ENCODE data around the gene C11orf68. TPM values are rescaled to one million over a fixed set of nuclear protein-coding genes. Genes with fewer than 3 reads are reported as not detected.

Gene C11orf68
- total and polyA plus RNA-seq, 2 experiments from 2014 or later, result 16.8 to 23.2 TPM

DNA sequence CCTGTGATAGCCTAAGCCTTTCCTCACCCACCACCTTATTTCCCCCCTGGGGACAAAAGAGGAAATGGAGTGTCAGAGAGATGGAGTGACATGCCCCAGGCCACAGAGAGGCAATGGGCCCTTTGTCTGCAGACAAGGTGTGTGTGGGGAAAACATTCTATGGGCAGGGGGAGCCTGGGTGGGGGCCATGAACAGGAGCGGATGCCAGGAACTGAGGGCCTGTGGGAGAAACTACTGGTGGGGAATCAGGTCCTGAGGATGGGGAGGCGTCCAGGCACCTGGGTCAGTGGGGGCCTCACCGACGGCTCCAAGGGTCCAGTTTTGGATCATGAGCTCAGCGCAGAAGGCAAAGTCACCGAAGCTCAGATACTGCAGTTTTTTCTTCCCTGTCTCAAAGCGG is 33.6 kb downstream of the C11orf68 start:
- peaks cover 14% of the 10 kb centered on the region; the same call in 1 of the 2 replicates for H3K36me3 ChIP-seq (ENCODE audit: insufficient read depth)

DNA sequence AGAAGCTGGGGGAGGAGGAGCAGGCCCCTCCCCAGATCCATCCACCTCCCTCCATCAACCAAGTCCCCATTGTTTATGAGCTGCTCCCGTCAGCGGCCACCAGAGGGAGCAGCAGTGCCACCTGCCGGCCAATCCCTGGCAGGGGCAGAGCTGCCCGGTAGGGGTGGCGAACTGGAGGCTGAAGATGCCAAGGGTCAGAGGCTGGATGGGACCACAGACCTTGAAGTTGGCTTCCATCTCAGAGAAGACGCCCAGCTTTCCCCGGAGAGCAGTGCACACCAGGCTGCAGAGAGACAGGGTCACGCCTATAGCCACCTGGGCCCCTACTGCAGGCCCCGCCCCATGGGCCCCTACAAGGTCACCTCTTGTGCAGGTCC is 34.2 kb downstream of the C11orf68 start:
- peak; percentile 39 for ATAC-seq
- Histone ChIP-seq H4K20me1 (replicated peaks; ENCODE audit: insufficient read depth) (peaks cover 18% of the 10 kb centered on the region; the same call in 1 of the 2 replicates), H3K27me3 (ENCODE audit: insufficient read depth) (peaks cover 7% of the 10 kb centered on the region), H3K36me3 (ENCODE audit: insufficient read depth) (peaks cover 14% of the 10 kb centered on the region; the same call in 1 of the 2 replicates), H3K4me3 (no peak overlapping the region), H3K9me2 (ENCODE audit: insufficient read depth) (no peaks in the 10 kb centered on the region), H3F3A (replicated peaks; ENCODE audit: low read depth) (peaks cover 35% of the 10 kb centered on the region), H3K27ac (ENCODE audit: low read depth) (no peak overlapping the region), H2AFZ (no peak overlapping the region), H3K4me2 (no peak overlapping the region), H3K4me1 (ENCODE audit: insufficient read depth) (peaks cover 15% of the 10 kb centered on the region), H3K79me2 (replicated peaks; ENCODE audit: insufficient read depth) (0 out of 2 replicates have a peak, but pooled peaks cover 9% of the 10 kb centered on the region)
- Mint-ChIP-seq H3K9me3 (peaks cover 2% of the 10 kb centered on the region; the same call in 1 of the 3 replicates), H3K36me3 (ENCODE audit: low read depth) (peaks cover 45% of the 10 kb centered on the region), H3K27ac (no peak overlapping the region), H3K4me1 (peaks cover 21% of the 10 kb centered on the region), H3K4me3 (no peak overlapping the region; the same call in 2 of the 3 replicates), H3K27me3 (ENCODE audit: insufficient read depth, low read depth, poor library complexity) (peaks cover 21% of the 10 kb centered on the region)
- DNase-seq (ENCODE audit: low spot score), result peak; percentile 83
- no peak for TF ChIP-seq EZH2phosphoT487 (IDR thresholded peaks at IDR 0.05; ENCODE audit: unreplicated experiment)
- TF ChIP-seq POLR2AphosphoS5 (IDR thresholded peaks at IDR 0.05; ENCODE audit: low read depth), result no peak
- no peak for TF ChIP-seq ZNF114 (CRISPR knock-in tag; IDR thresholded peaks at IDR 0.05)
- no peak for TF ChIP-seq EZH2 (IDR thresholded peaks at IDR 0.05; ENCODE audit: low read depth, unreplicated experiment)
- peak; percentile 98 to 100 for TF ChIP-seq CTCF (conservative IDR thresholded peaks at IDR 0.05; ENCODE audit: low read depth in 2 of 2)
- no peak for TF ChIP-seq STAT1 (IDR thresholded peaks at IDR 0.05; ENCODE audit: unreplicated experiment)
- TF ChIP-seq, protein P1, sequence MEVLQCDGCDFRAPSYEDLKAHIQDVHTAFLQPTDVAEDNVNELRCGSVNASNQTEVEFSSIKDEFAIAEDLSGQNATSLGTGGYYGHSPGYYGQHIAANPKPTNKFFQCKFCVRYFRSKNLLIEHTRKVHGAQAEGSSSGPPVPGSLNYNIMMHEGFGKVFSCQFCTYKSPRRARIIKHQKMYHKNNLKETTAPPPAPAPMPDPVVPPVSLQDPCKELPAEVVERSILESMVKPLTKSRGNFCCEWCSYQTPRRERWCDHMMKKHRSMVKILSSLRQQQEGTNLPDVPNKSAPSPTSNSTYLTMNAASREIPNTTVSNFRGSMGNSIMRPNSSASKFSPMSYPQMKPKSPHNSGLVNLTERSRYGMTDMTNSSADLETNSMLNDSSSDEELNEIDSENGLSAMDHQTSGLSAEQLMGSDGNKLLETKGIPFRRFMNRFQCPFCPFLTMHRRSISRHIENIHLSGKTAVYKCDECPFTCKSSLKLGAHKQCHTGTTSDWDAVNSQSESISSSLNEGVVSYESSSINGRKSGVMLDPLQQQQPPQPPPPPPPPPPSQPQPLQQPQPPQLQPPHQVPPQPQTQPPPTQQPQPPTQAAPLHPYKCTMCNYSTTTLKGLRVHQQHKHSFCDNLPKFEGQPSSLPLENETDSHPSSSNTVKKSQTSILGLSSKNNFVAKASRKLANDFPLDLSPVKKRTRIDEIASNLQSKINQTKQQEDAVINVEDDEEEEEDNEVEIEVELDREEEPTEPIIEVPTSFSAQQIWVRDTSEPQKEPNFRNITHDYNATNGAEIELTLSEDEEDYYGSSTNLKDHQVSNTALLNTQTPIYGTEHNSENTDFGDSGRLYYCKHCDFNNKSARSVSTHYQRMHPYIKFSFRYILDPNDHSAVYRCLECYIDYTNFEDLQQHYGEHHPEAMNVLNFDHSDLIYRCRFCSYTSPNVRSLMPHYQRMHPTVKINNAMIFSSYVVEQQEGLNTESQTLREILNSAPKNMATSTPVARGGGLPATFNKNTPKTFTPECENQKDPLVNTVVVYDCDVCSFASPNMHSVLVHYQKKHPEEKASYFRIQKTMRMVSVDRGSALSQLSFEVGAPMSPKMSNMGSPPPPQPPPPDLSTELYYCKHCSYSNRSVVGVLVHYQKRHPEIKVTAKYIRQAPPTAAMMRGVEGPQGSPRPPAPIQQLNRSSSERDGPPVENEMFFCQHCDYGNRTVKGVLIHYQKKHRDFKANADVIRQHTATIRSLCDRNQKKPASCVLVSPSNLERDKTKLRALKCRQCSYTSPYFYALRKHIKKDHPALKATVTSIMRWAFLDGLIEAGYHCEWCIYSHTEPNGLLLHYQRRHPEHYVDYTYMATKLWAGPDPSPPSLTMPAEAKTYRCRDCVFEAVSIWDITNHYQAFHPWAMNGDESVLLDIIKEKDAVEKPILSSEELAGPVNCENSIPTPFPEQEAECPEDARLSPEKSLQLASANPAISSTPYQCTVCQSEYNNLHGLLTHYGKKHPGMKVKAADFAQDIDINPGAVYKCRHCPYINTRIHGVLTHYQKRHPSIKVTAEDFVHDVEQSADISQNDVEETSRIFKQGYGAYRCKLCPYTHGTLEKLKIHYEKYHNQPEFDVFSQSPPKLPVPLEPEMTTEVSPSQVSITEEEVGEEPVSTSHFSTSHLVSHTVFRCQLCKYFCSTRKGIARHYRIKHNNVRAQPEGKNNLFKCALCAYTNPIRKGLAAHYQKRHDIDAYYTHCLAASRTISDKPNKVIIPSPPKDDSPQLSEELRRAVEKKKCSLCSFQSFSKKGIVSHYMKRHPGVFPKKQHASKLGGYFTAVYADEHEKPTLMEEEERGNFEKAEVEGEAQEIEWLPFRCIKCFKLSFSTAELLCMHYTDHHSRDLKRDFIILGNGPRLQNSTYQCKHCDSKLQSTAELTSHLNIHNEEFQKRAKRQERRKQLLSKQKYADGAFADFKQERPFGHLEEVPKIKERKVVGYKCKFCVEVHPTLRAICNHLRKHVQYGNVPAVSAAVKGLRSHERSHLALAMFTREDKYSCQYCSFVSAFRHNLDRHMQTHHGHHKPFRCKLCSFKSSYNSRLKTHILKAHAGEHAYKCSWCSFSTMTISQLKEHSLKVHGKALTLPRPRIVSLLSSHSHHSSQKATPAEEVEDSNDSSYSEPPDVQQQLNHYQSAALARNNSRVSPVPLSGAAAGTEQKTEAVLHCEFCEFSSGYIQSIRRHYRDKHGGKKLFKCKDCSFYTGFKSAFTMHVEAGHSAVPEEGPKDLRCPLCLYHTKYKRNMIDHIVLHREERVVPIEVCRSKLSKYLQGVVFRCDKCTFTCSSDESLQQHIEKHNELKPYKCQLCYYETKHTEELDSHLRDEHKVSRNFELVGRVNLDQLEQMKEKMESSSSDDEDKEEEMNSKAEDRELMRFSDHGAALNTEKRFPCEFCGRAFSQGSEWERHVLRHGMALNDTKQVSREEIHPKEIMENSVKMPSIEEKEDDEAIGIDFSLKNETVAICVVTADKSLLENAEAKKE (CRISPR knock-in tag; IDR thresholded peaks at IDR 0.05), result no peak
- no peak for TF ChIP-seq NANOG (IDR thresholded peaks at IDR 0.05; ENCODE audit: borderline replicate concordance)
- TF ChIP-seq ETS1 (IDR thresholded peaks at IDR 0.05), result no peak

More for the DNA sequence above, 33.6 kb downstream of the C11orf68 start:
- Mint-ChIP-seq H3K9me3 (peaks cover 2% of the 10 kb centered on the region; the same call in 1 of the 3 replicates), H3K27me3 (ENCODE audit: insufficient read depth, low read depth, poor library complexity) (peaks cover 26% of the 10 kb centered on the region), H3K4me3 (no peak overlapping the region), H3K27ac (no peak overlapping the region), H3K4me1 (peaks cover 27% of the 10 kb centered on the region), H3K36me3 (ENCODE audit: low read depth) (peaks cover 45% of the 10 kb centered on the region)
- Histone ChIP-seq H3K79me2 (replicated peaks; ENCODE audit: insufficient read depth) (0 out of 2 replicates have a peak, but pooled peaks cover 9% of the 10 kb centered on the region), H3K27me3 (ENCODE audit: insufficient read depth) (peaks cover 13% of the 10 kb centered on the region), H4K20me1 (replicated peaks; ENCODE audit: insufficient read depth) (peaks cover 18% of the 10 kb centered on the region; the same call in 1 of the 2 replicates), H3F3A (replicated peaks; ENCODE audit: low read depth) (peaks cover 39% of the 10 kb centered on the region), H3K4me3 (no peak overlapping the region), H3K4me1 (ENCODE audit: insufficient read depth) (peaks cover 20% of the 10 kb centered on the region), H2AFZ (no peak overlapping the region), H3K27ac (ENCODE audit: low read depth) (no peak overlapping the region), H3K4me2 (no peak overlapping the region), H3K9me2 (ENCODE audit: insufficient read depth) (no peaks in the 10 kb centered on the region)
- no peak for TF ChIP-seq STAT1 (IDR thresholded peaks at IDR 0.05; ENCODE audit: unreplicated experiment)
- DNase-seq (ENCODE audit: low spot score) (no peak), ATAC-seq (no peak)
